Hematopoietic multipotent progenitor cell treated with erythropoietin and hydrocortisone succinate and interleukin-3 and kit ligand, for 6 days (in vitro differentiated cells): Measurements from ENCODE around the gene ELF2.
"Not testable (repeated sequence)": the region's sequence is repeated elsewhere in the genome, so short reads cannot be mapped to it uniquely, and the experiment has no call there.

ENCODE experiments used
- DNase-seq: peaks from one replicate; pipeline ENCODE4 v3.0.0-alpha.2; 2015

ELF2 gene

DNA sequence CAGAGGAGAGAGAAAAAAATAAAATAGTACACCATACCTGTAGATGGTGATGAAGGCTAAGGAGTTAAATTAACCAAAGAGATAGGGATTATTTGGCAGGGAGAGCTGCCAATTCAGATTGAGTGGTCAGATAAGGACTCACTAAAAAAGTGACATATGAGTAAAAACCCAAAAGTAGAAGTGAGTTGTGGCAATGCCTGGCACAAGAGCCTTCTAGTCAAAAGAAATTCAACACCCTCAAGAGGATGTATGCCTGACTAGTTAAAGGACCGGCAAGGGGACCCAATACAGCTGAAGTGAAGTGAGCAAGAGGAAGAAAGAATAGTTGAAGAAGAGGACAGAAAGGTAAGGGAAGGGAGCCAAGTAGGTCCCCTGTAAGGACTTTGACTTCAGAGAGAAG, 34.9 kb downstream of the ELF2 start:
- DNase-seq = peak; percentile 44

DNA sequence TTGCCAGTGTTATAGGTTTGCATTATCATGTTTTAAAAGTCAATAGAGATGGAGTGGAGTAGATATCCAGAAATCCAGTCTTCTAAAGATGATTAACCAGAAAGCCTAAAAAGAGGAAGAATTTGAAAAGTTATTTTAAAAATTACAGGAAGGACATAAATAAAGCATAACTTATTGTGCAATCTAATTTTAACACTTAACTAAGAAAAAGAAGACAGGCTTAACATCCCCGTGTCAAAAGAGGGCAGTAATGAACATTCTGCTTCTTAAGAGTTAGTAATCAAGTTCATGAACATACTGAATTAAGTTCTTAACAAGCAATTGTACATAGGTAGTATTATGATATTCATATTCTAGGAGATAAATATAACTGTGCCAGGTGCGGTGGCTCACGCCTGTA, 39.3 kb downstream of the ELF2 start:
- peak; percentile 36 for DNase-seq

DNA sequence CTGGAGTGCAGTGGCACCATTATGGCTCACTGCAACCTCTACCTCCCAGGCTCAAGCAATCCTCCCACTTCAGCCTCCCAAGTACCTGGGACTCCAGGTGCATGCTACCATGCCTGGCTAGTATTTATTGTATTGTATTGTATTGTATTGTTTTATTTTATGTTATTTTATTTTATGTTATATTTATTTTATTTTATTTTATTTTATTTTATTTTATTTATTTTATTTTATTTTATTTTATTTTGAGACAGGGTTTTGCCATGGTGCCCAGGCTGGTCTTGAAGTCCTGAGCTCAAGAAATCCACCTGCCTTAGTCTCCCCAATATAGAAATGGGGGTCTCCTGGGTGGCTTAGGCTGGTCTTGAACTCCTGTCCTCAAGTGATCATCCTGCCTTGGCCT, 42.6 kb downstream of the ELF2 start:
- no peak for DNase-seq

GRCh38 chr4:139131209-139131870, 45.7 kb downstream of the ELF2 start:
- no peak for DNase-seq

GRCh38 chr4:139129206-139129605, 47.8 kb downstream of the ELF2 start:
- DNase-seq = no peak

GRCh38 chr4:139126898-139127297, 50.1 kb downstream of the ELF2 start:
- DNase-seq = no peak

GRCh38 chr4:139123910-139124309, 53.1 kb downstream of the ELF2 start:
- DNase-seq = no peak

DNA sequence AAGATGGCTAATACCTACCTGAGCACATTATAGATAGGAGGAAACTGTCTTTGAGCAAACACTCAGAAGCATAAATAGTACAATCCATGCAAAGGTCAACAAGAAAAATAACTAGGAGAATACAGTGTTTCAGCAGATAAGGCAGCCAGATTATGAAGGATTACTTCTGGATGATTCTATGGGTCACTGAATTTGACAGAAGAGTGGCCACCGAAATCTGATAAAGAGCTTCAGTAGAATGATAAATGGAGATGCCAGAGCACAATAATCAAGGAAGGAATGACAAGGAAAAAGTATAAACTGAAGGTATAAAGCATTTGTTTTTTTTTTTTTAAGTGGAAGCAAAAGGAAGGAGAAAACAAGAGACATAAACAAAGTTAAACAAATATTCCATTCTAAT, 58.7 kb downstream of the ELF2 start:
- no peak for DNase-seq

GRCh38 chr4:139115226-139115625, 61.8 kb downstream of the ELF2 start:
- DNase-seq = no peak

DNA sequence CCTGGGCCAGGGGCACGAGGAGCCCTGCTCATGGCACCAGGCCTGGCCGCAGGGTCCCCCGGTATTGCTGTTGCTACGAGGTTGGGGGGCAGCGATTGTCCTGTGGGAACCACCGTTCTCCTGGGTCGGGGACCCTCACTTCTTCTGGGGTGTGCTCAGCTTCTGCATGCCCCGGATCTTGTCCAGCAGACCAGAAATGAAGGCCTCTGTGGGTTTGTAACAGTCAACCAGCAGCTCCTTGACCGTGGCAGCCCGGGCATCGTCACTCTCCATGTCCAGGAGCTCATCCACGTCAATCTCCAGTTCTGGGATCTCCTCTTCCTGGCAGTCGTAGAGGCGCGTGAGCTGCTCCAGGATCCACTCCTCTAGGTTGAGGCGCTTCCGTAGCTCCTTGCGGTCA, 62.2 kb downstream of the ELF2 start:
- DNase-seq = not testable (repeated sequence)

DNA sequence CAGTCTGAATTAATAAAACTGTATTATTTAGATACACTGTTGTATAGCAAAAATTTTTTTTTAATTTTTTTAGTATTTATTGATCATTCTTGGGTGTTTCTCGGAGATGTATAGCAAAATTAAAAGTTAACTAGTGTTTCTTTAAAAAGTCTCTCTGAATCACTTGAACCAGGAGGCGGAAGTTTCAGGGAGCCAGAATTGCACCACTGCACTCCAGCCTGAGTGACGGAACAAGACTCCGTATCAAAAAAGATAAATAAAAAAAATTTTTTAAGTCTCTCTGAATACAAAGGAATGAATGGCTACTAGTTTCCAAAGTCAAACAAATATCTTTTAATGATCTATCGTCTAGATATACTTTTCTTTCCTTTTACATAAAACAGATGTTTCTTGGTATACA, 64.4 kb downstream of the ELF2 start:
- DNase-seq = no peak

GRCh38 chr4:139108567-139109128, 68.4 kb downstream of the ELF2 start:
- no peak for DNase-seq

DNA sequence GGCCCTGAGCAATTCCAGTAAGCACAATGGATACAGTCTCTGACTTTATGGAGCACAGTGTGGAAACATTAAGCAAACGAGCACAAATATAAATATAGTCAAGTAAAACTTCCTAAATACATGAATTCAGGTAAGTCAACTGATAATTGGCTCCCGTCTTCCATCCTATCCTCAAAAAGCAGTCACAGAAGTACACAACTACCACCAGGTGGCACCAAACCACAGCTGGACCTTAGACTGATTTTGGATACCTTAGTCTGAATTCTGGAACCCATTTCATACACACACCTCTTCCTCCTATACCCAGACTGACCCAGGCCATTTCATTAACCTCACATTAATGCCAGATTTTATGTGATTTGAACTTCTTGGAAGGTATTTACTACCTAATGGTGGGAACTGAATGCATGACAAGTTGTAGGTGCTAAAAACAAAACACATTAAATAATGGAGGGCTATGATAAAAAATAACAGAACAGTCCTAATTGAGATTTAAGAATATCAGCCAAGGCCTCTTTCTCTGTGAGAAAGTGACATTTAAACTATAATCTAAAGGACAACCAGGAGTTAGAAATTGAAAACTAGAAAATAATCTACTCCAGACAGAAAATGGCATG, 77.5 kb downstream of the ELF2 start:
- peak; percentile 90 for DNase-seq

DNA sequence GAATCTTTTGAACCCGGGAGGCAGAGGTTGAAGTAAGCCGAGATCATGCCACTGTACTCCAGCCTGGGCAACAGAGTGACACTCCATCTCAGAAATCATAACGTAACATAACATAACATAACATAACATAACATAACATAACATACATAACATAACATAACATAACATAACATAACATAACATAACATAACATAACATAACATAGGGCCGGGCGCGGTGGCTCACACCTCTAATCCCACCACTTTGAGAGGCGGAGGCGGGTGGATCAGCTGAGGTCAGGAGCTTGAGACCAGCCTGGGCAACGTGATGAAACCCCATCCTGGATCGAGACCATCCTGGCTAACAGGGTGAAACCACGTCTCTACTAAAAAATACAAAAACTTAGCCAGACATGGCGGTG, 84.7 kb downstream of the ELF2 start:
- DNase-seq = no peak

- DNase-seq = peak; percentile 62
Observed at GRCh38 chr4:139085141-139085540, 91.9 kb downstream of the ELF2 start.

GRCh38 chr4:139084804-139085093, 92.3 kb downstream of the ELF2 start:
- no peak for DNase-seq

- peak; percentile 93 for DNase-seq
Observed at GRCh38 chr4:139083956-139084803, 92.8 kb downstream of the ELF2 start.

- DNase-seq = peak; percentile 77
Observed at GRCh38 chr4:139083607-139083955, 93.4 kb downstream of the ELF2 start.

DNA sequence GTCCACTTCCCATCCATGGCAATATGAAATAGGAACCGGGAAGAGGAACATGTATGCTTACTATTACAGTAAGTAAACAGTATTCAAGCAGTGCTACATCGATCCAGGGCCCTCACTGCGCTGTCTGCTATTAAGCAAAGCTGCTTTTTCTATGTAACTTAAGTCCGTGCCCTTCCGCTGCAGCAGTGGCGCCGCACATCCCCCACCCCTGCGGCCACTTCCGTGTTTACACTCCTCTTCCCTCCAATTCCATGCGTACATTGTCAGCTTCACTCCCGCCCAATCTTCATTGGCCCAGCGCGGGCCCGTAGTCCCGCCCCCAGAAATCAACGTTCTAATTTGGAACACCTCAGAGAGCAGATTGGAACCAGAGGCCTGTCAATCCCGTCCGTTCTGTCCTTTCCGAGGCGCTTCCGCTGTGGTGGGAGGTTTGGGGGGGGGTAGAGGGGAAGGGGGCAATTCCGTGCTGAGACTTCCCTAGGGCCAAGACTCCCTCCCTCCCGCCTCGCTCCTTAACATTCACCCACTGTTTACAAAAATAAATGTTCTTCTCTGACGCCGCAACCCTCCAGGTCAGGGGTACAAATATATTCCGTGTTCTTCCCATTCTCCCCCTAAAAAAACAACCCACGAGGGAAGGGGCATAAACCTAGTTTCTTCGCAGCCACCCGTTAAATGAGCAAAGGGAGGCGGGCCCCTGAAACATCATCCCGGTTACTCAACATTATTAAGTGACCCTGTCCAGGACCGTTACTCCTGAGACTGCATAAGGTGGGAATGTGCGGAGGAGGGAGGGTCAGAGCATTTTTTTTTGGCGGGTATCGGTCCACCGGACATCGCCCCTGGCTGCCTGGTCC, 94.0 kb downstream of the ELF2 start:
- DNase-seq = peak; percentile 99

DNA sequence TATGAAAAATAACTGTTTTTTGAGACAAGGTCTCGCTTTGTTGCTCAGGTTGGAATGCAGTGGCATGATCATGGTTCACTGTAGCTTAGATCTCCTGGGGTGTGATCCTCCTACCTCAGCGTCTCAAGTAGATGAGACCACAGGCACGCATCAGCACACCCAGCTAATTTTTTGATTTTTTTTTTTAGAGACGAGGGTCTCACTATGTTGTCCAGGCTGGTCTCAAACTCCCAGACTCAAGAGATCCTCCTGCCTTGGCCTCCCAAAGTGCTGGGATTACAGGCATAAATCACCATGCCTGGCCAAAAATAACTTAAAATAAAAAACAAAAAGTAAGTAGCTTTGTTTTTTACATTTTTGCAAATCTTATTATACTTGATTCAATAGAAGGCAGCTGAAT, 98.1 kb downstream of the ELF2 start:
- no peak for DNase-seq

- no peak for DNase-seq
Observed at GRCh38 chr4:139077567-139078355, 99.3 kb downstream of the ELF2 start.
